IgD-negative memory B cell (primary cell): Measurements from ENCODE around the gene SETDB1. TPM values are rescaled to one million over a fixed set of nuclear protein-coding genes. Genes with fewer than 3 reads are reported as not detected.

Experiments used
- H3K27ac Mint-ChIP-seq, 3 donors: one replicate each; pipeline ENCODE4 v1.8.0; 2020 to 2022; ENCODE audit warnings: mild to moderate bottlenecking in 3 of 3, mixed read lengths in 3 of 3, moderate library complexity in 1 of 3
- H3K27me3 Mint-ChIP-seq: one replicate; pipeline ENCODE4 v1.8.0; 2021; ENCODE audit warnings: mixed read lengths
- H3K36me3 Mint-ChIP-seq: one replicate; pipeline ENCODE4 v1.8.0; 2020; ENCODE audit warnings: mild to moderate bottlenecking, mixed read lengths
- H3K4me1 Mint-ChIP-seq, 3 donors: one replicate each; pipeline ENCODE4 v1.8.0; 2020 to 2022; ENCODE audit warnings: mixed read lengths in 3 of 3, mild to moderate bottlenecking in 1 of 3
- H3K4me3 Mint-ChIP-seq, 4 donors: one replicate each; pipeline ENCODE4 v1.8.0; 2020 to 2022; ENCODE audit warnings: mild to moderate bottlenecking in 4 of 4, mixed read lengths in 4 of 4, moderate library complexity in 3 of 4
- H3K9me3 Mint-ChIP-seq, 3 donors: one replicate each; pipeline ENCODE4 v1.8.0; 2020 to 2021; ENCODE audit warnings: mixed read lengths in 3 of 3, mild to moderate bottlenecking in 1 of 3
- polyA plus RNA-seq: library from polyadenylated mRNA; unstranded; fragments of 300-500 nt; fragmentation: Illumina TruSeq; gene quantifications from one replicate; pipeline ENCODE4 v1.2.3, GENCODE V29; 2021

SETDB1 gene
- polyA plus RNA-seq, 1 donor from 2014 or later = 19.8 TPM

DNA sequence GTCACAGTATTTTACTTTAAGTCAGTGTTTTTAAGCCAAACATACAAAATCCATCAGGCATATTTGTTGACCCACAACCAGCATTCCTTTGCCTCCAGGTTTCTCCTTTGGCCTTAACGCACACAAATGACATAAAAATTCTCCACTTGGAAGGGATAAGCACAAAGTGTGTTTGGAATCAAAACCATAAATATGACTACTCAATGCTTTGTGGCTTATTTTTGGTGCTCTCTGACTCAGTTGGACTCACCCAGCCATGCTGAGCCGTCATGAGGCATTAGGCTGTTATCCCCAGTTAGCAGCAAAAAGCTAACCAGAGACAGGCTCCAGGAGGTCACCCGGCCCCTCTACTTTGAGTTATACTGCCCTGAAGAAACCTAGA, 83.0 kb downstream of the SETDB1 start:
- Mint-ChIP-seq H3K4me3 (peak overlapping the region; percentile 87 to 97 (median 96)), H3K27me3 (no peaks in the 10 kb centered on the region), H3K9me3 (no peaks in the 10 kb centered on the region), H3K27ac (peak overlapping the region; percentile 86 to 99 (median 98)), H3K4me1 (peaks cover 40 to 42% (median 42%) of the 10 kb centered on the region in 3 donors), H3K36me3 (no peaks in the 10 kb centered on the region)

DNA sequence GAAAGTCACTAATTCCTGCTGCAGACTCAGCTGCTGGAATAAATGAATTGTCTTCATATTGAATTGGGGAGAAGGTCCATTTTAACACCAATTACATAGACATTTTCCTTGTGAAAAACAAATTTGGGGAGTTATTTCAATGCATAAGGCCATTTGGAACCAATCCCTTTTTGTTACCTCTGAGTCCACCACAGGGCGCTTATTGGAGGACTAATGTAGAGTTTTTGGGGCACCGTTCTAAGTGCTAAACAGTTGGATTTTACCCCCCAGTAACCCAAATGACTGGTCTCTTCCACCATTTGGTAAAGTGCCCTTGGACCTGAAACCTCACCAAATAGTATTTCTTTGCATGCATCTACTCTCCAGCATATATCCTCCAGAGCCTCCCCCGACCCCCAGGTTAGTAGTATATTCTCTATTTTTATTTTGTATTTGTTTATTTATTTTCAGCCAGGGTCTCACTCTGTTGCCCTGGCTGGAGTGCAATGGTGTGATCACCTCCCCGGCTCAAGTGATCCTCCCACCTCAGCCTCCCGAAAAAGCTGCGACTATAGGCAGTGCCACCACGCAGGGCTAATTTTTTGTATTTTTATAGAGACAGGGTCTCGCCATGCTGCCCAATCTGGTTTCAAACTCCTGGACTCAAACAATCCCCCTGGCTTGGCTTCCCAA, 83.6 kb downstream of the SETDB1 start:
- Mint-ChIP-seq H3K9me3 (no peaks in the 10 kb centered on the region), H3K4me3 (peak overlapping the region; percentile 37 to 96 (median 91)), H3K27me3 (no peaks in the 10 kb centered on the region), H3K36me3 (no peaks in the 10 kb centered on the region), H3K4me1 (peaks cover 40 to 42% (median 40%) of the 10 kb centered on the region in 3 donors), H3K27ac (peak overlapping the region in 2 of 3 donors; percentile 86 to 98)

GRCh38 chr1:151010346-151010726, 84.2 kb downstream of the SETDB1 start:
- Mint-ChIP-seq H3K9me3 (no peaks in the 10 kb centered on the region), H3K4me3 (peak overlapping the region in 3 of 4 donors; percentile 4 to 67 (median 22)), H3K36me3 (no peaks in the 10 kb centered on the region), H3K27ac (no peak overlapping the region), H3K4me1 (peaks cover 38 to 42% (median 40%) of the 10 kb centered on the region in 3 donors), H3K27me3 (no peaks in the 10 kb centered on the region)

- Mint-ChIP-seq H3K9me3 (no peaks in the 10 kb centered on the region), H3K27me3 (no peaks in the 10 kb centered on the region), H3K27ac (peak overlapping the region in 2 of 3 donors; percentile 31 to 89), H3K4me1 (peaks cover 29 to 35% (median 32%) of the 10 kb centered on the region in 3 donors), H3K36me3 (no peaks in the 10 kb centered on the region), H3K4me3 (no peak overlapping the region)
Observed at GRCh38 chr1:151011154-151011850, 85.1 kb downstream of the SETDB1 start.

DNA sequence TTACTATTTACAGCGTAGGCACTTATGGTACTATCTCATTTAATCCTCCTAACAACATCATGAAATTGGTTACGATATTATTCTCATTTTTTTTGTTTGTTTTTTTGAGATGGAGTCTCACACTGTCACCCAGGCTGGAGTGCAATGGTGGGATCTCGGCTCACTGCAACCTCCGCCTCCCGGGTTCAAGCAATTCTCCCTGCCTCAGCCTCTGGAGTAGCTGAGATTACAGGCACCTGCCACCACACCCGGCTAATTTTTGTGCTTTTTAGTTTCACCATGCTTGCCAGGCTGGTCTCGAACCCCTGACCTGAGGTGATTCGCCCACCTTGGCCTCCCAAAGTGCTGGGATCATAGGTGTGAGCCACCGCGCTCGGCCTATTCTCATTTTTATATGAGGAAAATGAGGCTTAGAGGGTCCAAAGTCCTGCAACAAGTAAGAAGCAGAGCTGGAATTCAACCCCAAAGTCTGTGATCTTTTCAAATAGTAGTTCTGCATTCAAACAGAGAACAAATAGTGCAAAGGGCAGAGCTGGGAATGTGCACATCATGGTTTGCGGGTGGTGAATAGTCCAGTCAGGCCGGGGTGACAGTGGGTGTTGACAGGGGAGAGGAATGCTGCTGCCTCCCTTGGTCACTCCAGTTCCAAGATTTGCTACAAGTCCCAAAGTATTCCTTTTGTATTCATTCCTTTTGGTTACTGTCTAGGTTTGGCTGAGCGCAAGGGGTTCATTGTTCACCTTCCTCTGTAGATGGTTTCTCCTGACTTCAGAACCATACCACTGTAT, 86.7 kb downstream of the SETDB1 start:
- Mint-ChIP-seq H3K4me3 (peak overlapping the region in 1 of 4 donors; percentile 10), H3K27me3 (no peaks in the 10 kb centered on the region), H3K27ac (peak overlapping the region in 1 of 3 donors; percentile 25), H3K9me3 (no peaks in the 10 kb centered on the region), H3K4me1 (peaks cover 15 to 23% (median 18%) of the 10 kb centered on the region in 3 donors), H3K36me3 (no peaks in the 10 kb centered on the region)

- no peaks in the 10 kb centered on the region for H3K36me3 Mint-ChIP-seq
- H3K27ac Mint-ChIP-seq = peak overlapping the region in 1 of 3 donors; percentile 25
- peak overlapping the region in 1 of 4 donors; percentile 10 for H3K4me3 Mint-ChIP-seq
- H3K9me3 Mint-ChIP-seq = no peaks in the 10 kb centered on the region
- H3K4me1 Mint-ChIP-seq = peaks cover 14 to 18% (median 15%) of the 10 kb centered on the region in 3 donors
- H3K27me3 Mint-ChIP-seq = no peaks in the 10 kb centered on the region
Observed at GRCh38 chr1:151013518-151013917, 87.4 kb downstream of the SETDB1 start.

Other genes with a start within 250 kb of the SETDB1 start
- 18.8 TPM for gene GOLPH3L, start 229.2 kb upstream of the SETDB1 start, polyA plus RNA-seq
- 0.84 TPM for gene HORMAD1, start 205.5 kb upstream of the SETDB1 start, polyA plus RNA-seq
- 478 TPM for gene CTSS, start 160.6 kb upstream of the SETDB1 start, polyA plus RNA-seq
- gene CTSK, start 118.1 kb upstream of the SETDB1 start, polyA plus RNA-seq = 1.0 TPM
- gene ARNT, start 49.8 kb upstream of the SETDB1 start, polyA plus RNA-seq = 18.2 TPM
- gene CTXND2, start 39.2 kb upstream of the SETDB1 start, polyA plus RNA-seq = not detected
- gene CERS2, start 48.5 kb downstream of the SETDB1 start, polyA plus RNA-seq = 110 TPM
- gene ANXA9, start 55.9 kb downstream of the SETDB1 start, polyA plus RNA-seq = 0.11 TPM
- 2.3 TPM for gene MINDY1, start 80.5 kb downstream of the SETDB1 start, polyA plus RNA-seq
- 36.2 TPM for gene PRUNE1, start 82.1 kb downstream of the SETDB1 start, polyA plus RNA-seq
- 0.13 TPM for gene BNIPL, start 110.2 kb downstream of the SETDB1 start, polyA plus RNA-seq
- gene C1orf56, start 121.4 kb downstream of the SETDB1 start, polyA plus RNA-seq = 4.5 TPM
- 86.2 TPM for gene CDC42SE1, start 133.3 kb downstream of the SETDB1 start, polyA plus RNA-seq
- gene MLLT11, start 134.0 kb downstream of the SETDB1 start, polyA plus RNA-seq = 1.5 TPM
- 5.5 TPM for gene GABPB2, start 144.4 kb downstream of the SETDB1 start, polyA plus RNA-seq
- gene SEMA6C, start 220.3 kb downstream of the SETDB1 start, polyA plus RNA-seq = not detected
- 16.1 TPM for gene TNFAIP8L2, start 230.3 kb downstream of the SETDB1 start, polyA plus RNA-seq
- gene LYSMD1, start 239.5 kb downstream of the SETDB1 start, polyA plus RNA-seq = 0.69 TPM
- gene SCNM1, start 239.8 kb downstream of the SETDB1 start, polyA plus RNA-seq = 70.1 TPM
- gene TMOD4, start 249.6 kb downstream of the SETDB1 start, polyA plus RNA-seq = 1.0 TPM